Endothelial cell of umbilical vein (primary cell): ENCODE data around the gene XPNPEP2. TPM values are rescaled to one million over a fixed set of nuclear protein-coding genes. Genes with fewer than 3 reads are reported as not detected.

ENCODE experiments used
- BruUV-seq: library from RNA; stranded (reverse); fragments of 400-500 nt; replicated peaks from 2 replicates; lab custom pipeline; 2021; lab: Mats Ljungman, UMichigan
- CTCF ChIA-PET: fragments of 300-600, 350-600 bp; sonication (Branson Sonifier 250); formaldehyde crosslinking; loops from one replicate; lab custom pipeline; 2021; ENCODE audit warnings: antibody characterized with exemption, inconsistent platforms; lab: Charles Lee
- POLR2A ChIA-PET: fragments of 300-600, 350-600 bp; sonication (Branson Sonifier 250); formaldehyde crosslinking; loops from one replicate; lab custom pipeline; 2021; ENCODE audit warnings: antibody characterized with exemption, inconsistent platforms; lab: Charles Lee
- DNase-seq: peaks from one replicate; pipeline ENCODE4 v3.0.0-alpha.2; 2011; ENCODE audit warnings: low read depth, low spot score
- FAIRE-seq: peaks from 2 replicates; lab custom pipeline; 2011; peaks lifted over from hg19 to GRCh38; lab: Jason Lieb, UNC
- H2AFZ ChIP-seq: 2 replicates; pipeline ENCODE4 v1.6.0; 2012; ENCODE audit warnings: low read depth, low read length, control low read depth, inconsistent platforms
- H3K27ac ChIP-seq: 2 replicates; pipeline ENCODE4 v1.5.1; 2011; ENCODE audit warnings: low read depth, mild to moderate bottlenecking, control low read depth, low read length, moderate library complexity; ENCODE audit not compliant: insufficient read depth
- H3K27me3 ChIP-seq, 2 experiments: 2 replicates each; pipeline versions ENCODE4 v1.6.0 to v1.6.1; 2011; ENCODE audit warnings: low read length in 2 of 2, mixed read lengths in 1 of 2; ENCODE audit not compliant: control insufficient read depth in 2 of 2, insufficient read depth in 2 of 2
- H3K36me3 ChIP-seq, 2 experiments: 2 replicates in 1 of 2; 3 replicates in 1 of 2; pipeline ENCODE4 v1.5.1; 2011; ENCODE audit warnings: low read length in 2 of 2, mild to moderate bottlenecking in 1 of 2, moderate library complexity in 1 of 2; ENCODE audit not compliant: control insufficient read depth in 2 of 2, insufficient read depth in 2 of 2; ENCODE audit errors: extremely low read depth in 1 of 2
- H3K4me1 ChIP-seq: 3 replicates; pipeline ENCODE4 v1.5.1; 2011; ENCODE audit warnings: mild to moderate bottlenecking, low read length; ENCODE audit not compliant: control insufficient read depth, insufficient read depth; ENCODE audit errors: extremely low read depth
- H3K4me2 ChIP-seq: 2 replicates; pipeline ENCODE4 v1.6.1; 2011; ENCODE audit warnings: low read length, control low read depth, mixed read lengths; ENCODE audit not compliant: insufficient read depth
- H3K4me3 ChIP-seq, 3 experiments: fragments of 200-600 bp in 1 of 3; sonication (generic), shearing (Covaris generic) in 1 of 3; replicated peaks in 1 of 3; 2 replicates each; pipeline ENCODE4 v1.5.1; 2011 to 2016; ENCODE audit warnings: control low read depth in 3 of 3, low read length in 3 of 3, mild to moderate bottlenecking in 2 of 3, inconsistent platforms in 1 of 3, low read depth in 1 of 3, moderate library complexity in 1 of 3; ENCODE audit not compliant: insufficient read depth in 1 of 3
- H3K79me2 ChIP-seq: 2 replicates; pipeline ENCODE4 v1.6.0; 2012; ENCODE audit warnings: low read length, inconsistent platforms; ENCODE audit not compliant: control insufficient read depth, insufficient read depth
- H3K9ac ChIP-seq: replicated peaks from 2 replicates; pipeline ENCODE3; 2011; ENCODE audit warnings: low read length, control low read depth; ENCODE audit not compliant: insufficient read depth; ENCODE audit errors: extremely low read depth
- H3K9me1 ChIP-seq: replicated peaks from 3 replicates; pipeline ENCODE4 v1.6.0; 2011; ENCODE audit warnings: mild to moderate bottlenecking, low read length; ENCODE audit not compliant: control insufficient read depth, insufficient read depth; ENCODE audit errors: extremely low read depth
- H3K9me3 ChIP-seq: replicated peaks from 2 replicates; pipeline ENCODE4 v1.5.1; 2012; ENCODE audit warnings: low read length, inconsistent platforms; ENCODE audit not compliant: control insufficient read depth, insufficient read depth
- H4K20me1 ChIP-seq: replicated peaks from 2 replicates; pipeline ENCODE3; 2011; ENCODE audit warnings: mild to moderate bottlenecking, low read length; ENCODE audit not compliant: control insufficient read depth, insufficient read depth; ENCODE audit errors: extremely low read depth
- EZH2 ChIP-seq: IDR thresholded peaks from 2 replicates; pipeline ENCODE4 v1.6.1; 2012; ENCODE audit warnings: borderline replicate concordance, low read depth, mild to moderate bottlenecking, moderate library complexity, low read length, inconsistent platforms; ENCODE audit not compliant: severe bottlenecking
- FOS ChIP-seq: IDR thresholded peaks from 2 replicates; pipeline ENCODE4 v1.6.1; 2011; ENCODE audit warnings: mild to moderate bottlenecking, low read length, moderate library complexity, borderline replicate concordance; ENCODE audit not compliant: insufficient read depth
- GATA2 ChIP-seq: IDR thresholded peaks from 2 replicates; pipeline ENCODE4 v1.7.0; 2011; ENCODE audit warnings: low read depth, mild to moderate bottlenecking, moderate library complexity, mixed read lengths, low read length; ENCODE audit not compliant: insufficient read length, insufficient read depth
- JUN ChIP-seq: IDR thresholded peaks from 2 replicates; pipeline ENCODE4 v1.6.1; 2011; ENCODE audit warnings: borderline replicate concordance, low read depth; ENCODE audit not compliant: insufficient read length, insufficient read depth
- MYC ChIP-seq: IDR thresholded peaks from one replicate; pipeline ENCODE4 v1.6.1; 2011; ENCODE audit warnings: mild to moderate bottlenecking, low read depth, low read length
- POLR2A ChIP-seq: IDR thresholded peaks from 2 replicates; pipeline ENCODE4 v1.6.1; 2012; ENCODE audit warnings: low read depth, mild to moderate bottlenecking, control low read depth, low read length
- POLR2AphosphoS5 ChIP-seq: IDR thresholded peaks from 2 replicates; pipeline ENCODE4 v1.6.1; 2012; ENCODE audit warnings: low read depth, mild to moderate bottlenecking, control low read depth, low read length, moderate library complexity; ENCODE audit not compliant: insufficient read depth
- dilution Hi-C: fragments of 300-500 bp; cut with MboI; formaldehyde crosslinking; loops from one replicate; pipeline ENCODE4 v1.15.0; 2019; ENCODE audit warnings: low sequenced_read_pairs; ENCODE audit not compliant: extremely low pct_ligation_motif_present
- intact Hi-C: fragments of 100-400 bp; cut with micrococcal nuclease; formaldehyde crosslinking; loops from one replicate; pipeline ENCODE4 v1.10.0; 2022
- polyA plus RNA-seq, 4 experiments: library from polyadenylated mRNA; depleted of rRNA in 3 of 4; stranded (reverse) in 3 of 4; unstranded in 1 of 4; fragments of >200 nt; gene quantifications; 2 replicates each; pipeline versions ENCODE4 v1.2.1 to v1.2.3, GENCODE V29; 2011 to 2012; ENCODE audit warnings: missing spikeins in 1 of 4
- total RNA-seq: library from RNA; stranded (reverse); gene quantifications from 2 replicates; pipeline ENCODE4 v1.2.3, GENCODE V29; 2021
- TF ChIP-seq, protein P1 (sequence below), 2 donors: IDR thresholded peaks; 1 replicate in 1 of 2; 2 replicates in 1 of 2; pipeline ENCODE4 v1.5.1; 2011; ENCODE audit warnings: low read length in 2 of 2, mild to moderate bottlenecking in 2 of 2, moderate library complexity in 2 of 2, control low read depth in 1 of 2, inconsistent platforms in 1 of 2, low read depth in 1 of 2; ENCODE audit not compliant: insufficient read depth in 1 of 2; ENCODE audit errors: extremely low read depth in 1 of 2
- TF ChIP-seq, protein P2 (sequence below): IDR thresholded peaks from 2 replicates; pipeline ENCODE4 v1.6.1; 2011; ENCODE audit not compliant: insufficient read depth, insufficient read length

The XPNPEP2 gene
- total and polyA plus RNA-seq, 2 donors (not counting 3 experiments of a cell fraction or from before 2014, with no cell fraction given) = 0.04 TPM; not detected in 1

DNA sequence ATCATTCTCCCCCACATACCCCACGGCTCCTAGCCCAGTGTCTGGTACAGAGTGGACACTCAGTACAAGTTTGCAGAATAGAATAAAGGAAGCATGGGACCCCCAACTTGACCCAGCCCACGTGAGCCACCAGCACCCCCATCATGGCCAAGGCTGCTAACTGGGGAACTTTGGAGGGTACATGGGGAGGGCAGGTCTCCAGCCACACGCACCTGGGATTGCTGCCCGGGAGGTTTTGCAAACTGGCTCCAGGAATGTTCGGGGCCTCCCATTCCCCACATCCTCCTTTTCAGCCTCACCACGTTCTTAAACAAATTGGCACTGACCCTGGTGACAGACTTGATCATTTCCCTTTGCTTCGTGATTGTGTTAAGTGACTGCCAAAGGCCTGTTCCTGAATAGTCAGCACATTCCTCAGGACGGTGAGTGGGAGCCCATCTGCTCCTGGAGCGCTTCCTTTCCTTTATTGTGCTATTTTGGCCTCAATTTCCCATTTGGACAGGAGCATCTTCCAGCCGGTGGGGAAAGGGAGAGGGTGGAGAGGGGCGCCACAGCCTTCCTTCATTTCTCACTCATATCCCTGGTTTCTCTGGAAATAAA lies 18.7 kb upstream of the XPNPEP2 start:
- no TSS peak for BruUV-seq
- CTCF ChIA-PET = interaction anchor here (1.6 to 2.3 kb wide), 2 partner anchors 54 to 65 kb away, joined by 6 to 9 read pairs; partner anchors contain the start of gene APLN
- intact Hi-C loops = no loop called here

DNA sequence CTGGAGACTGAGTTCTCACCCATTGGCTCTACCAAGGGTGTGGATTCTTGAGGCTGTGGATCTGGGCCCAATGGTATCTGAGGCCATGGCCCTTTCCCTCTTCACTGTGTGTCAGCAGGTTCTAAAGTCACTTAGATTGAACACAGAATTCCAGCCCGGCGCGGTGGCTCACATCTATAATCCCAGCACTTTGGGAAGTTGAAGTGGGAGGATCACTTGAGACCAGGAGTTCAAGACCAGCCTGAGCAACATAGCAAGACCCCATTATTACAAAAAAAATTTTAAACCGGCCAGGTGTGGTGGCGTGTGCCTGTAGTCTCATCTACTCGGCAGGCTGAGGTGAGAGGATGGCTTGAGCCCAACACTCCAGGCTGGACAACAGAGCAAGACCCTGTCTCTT lies 18.0 kb upstream of the XPNPEP2 start:
- H3K36me3 ChIP-seq = no peaks in the 10 kb centered on the region
- no TSS peak for BruUV-seq
- H3K9me3 ChIP-seq = no peaks in the 10 kb centered on the region
- H3K27ac ChIP-seq = peak overlapping the region; percentile 30
- TF ChIP-seq GATA2 (no peak), POLR2A (no peak), POLR2AphosphoS5 (no peak), EZH2 (no peak), JUN (no peak), MYC (no peak), FOS (no peak)
- TF ChIP-seq, protein P1, sequence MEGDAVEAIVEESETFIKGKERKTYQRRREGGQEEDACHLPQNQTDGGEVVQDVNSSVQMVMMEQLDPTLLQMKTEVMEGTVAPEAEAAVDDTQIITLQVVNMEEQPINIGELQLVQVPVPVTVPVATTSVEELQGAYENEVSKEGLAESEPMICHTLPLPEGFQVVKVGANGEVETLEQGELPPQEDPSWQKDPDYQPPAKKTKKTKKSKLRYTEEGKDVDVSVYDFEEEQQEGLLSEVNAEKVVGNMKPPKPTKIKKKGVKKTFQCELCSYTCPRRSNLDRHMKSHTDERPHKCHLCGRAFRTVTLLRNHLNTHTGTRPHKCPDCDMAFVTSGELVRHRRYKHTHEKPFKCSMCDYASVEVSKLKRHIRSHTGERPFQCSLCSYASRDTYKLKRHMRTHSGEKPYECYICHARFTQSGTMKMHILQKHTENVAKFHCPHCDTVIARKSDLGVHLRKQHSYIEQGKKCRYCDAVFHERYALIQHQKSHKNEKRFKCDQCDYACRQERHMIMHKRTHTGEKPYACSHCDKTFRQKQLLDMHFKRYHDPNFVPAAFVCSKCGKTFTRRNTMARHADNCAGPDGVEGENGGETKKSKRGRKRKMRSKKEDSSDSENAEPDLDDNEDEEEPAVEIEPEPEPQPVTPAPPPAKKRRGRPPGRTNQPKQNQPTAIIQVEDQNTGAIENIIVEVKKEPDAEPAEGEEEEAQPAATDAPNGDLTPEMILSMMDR (IDR thresholded peaks at IDR 0.05; ENCODE audit: extremely low read depth in 1 of 2, insufficient read depth in 1 of 2, low read depth in 1 of 2, low read length in 2 of 2) = no peak
- TF ChIP-seq, protein P2, sequence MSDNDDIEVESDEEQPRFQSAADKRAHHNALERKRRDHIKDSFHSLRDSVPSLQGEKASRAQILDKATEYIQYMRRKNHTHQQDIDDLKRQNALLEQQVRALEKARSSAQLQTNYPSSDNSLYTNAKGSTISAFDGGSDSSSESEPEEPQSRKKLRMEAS = no peak
- H3K4me2 ChIP-seq = no peak overlapping the region
- H4K20me1 ChIP-seq = no peaks in the 10 kb centered on the region
- CTCF ChIA-PET = interaction anchor here (1.6 to 2.3 kb wide), 2 partner anchors 55 to 66 kb away, joined by 6 to 9 read pairs; partner anchors contain the start of gene APLN
- H3K9ac ChIP-seq = no peak overlapping the region
- H3K4me1 ChIP-seq = peaks cover 77% of the 10 kb centered on the region
- H3K79me2 ChIP-seq = no peaks in the 10 kb centered on the region
- POLR2A ChIA-PET = interaction anchor here (1.9 kb wide), 1 partner anchor 66 kb away, joined by 6 read pairs; the partner anchor contains the start of gene APLN
- DNase-seq (no peak), FAIRE-seq (peak; percentile 15)
- no peaks in the 10 kb centered on the region for H3K27me3 ChIP-seq
- dilution Hi-C loops = no loop called here
- no peak overlapping the region for H2AFZ ChIP-seq
- no peaks in the 10 kb centered on the region for H3K9me1 ChIP-seq
- intact Hi-C loops = no loop called here
- no peak overlapping the region for H3K4me3 ChIP-seq

More for the DNA sequence above, 18.7 kb upstream of the XPNPEP2 start:
- peak overlapping the region; percentile 30 for H3K27ac ChIP-seq
- H3K4me1 ChIP-seq = peaks cover 70% of the 10 kb centered on the region
- no peaks in the 10 kb centered on the region for H3K36me3 ChIP-seq
- no peaks in the 10 kb centered on the region for H3K9me3 ChIP-seq
- H3K9me1 ChIP-seq = no peaks in the 10 kb centered on the region
- DNase-seq = peak; percentile 54
- H3K27me3 ChIP-seq = no peaks in the 10 kb centered on the region
- dilution Hi-C loops = no loop called here
- POLR2A ChIA-PET = interaction anchor here (1.9 kb wide), 1 partner anchor 65 kb away, joined by 6 read pairs; the partner anchor contains the start of gene APLN
- no peak overlapping the region for H3K4me3 ChIP-seq
- H3K4me2 ChIP-seq = no peak overlapping the region
- H3K79me2 ChIP-seq = no peaks in the 10 kb centered on the region
- H2AFZ ChIP-seq = no peak overlapping the region
- TF ChIP-seq POLR2AphosphoS5 (no peak), JUN (peak; percentile 23)
- H3K9ac ChIP-seq = no peak overlapping the region
- H4K20me1 ChIP-seq = no peaks in the 10 kb centered on the region
- peak; percentile 97 for FAIRE-seq
